ENCODE measurements around the gene COMMD4. TPM values are rescaled to one million over a fixed set of nuclear protein-coding genes. Genes with fewer than 3 reads are reported as not detected.
"Not testable (repeated sequence)": the region's sequence is repeated elsewhere in the genome, so short reads cannot be mapped to it uniquely, and the experiment has no call there.

The COMMD4 gene
- total RNA-seq, 2 experiments from 2014 or later: 10.8 to 12.1 TPM

DNA sequence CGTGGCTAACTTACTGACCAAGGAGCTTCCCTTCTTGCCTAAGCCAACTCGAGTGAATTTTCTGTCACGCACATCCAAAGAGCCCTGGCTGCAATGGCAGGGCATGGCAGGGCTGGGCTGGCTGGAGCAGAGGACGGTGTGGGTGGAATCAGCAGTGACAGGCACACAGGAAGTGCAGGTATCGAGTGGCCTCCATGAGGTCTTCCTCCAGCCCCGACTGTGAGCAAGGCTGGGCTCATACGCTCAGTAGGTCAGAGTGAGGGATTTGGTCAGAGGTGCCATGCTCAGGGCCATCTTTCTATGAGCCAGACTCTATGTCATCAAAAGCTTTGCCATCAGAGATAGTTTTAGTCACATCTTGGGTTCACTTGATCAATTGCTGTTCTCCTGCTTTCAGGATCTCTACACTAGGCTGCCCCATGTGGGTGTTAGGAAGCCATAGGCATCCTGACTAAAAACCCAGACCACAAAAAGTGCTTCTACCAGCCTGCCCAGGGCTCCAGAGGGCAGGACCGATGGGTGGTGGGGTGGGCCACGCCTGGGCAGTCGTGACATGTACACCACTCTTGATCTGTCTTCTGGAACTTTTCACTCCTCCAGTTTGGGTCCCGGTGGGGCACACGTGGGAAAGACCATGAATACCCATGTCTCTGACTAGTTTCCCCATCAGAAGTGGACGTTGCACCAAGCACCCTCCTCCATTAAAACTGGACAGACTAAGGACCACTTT, 22.6 kb upstream of the COMMD4 start:
- ATAC-seq (ENCODE audit: poor library complexity) (no peak), DNase-seq (no peak)
- H3K36me3 ChIP-seq (ENCODE audit: insufficient read depth, low read length): no peaks in the 10 kb centered on the region
- Mint-ChIP-seq H3K27me3 (peaks cover 9% of the 10 kb centered on the region), H3K4me1 (ENCODE audit: low read depth) (no peaks in the 10 kb centered on the region), H3K9me3 (no peaks in the 10 kb centered on the region), H3K4me3 (no peak overlapping the region), H3K36me3 (ENCODE audit: low read depth) (no peaks in the 10 kb centered on the region), H3K27ac (no peak overlapping the region)
- H3K4me1 ChIP-seq (ENCODE audit: insufficient read depth, low read length): no peaks in the 10 kb centered on the region
- H3K27me3 ChIP-seq (ENCODE audit: control insufficient read depth in 1 of 2, insufficient read depth in 2 of 2, low read length in 2 of 2): peaks cover 0 to 2% of the 10 kb centered on the region in 2 experiments
- ChIA-PET POLR2A (no interaction called here), CTCF (no interaction called here)
- no peaks in the 10 kb centered on the region for H3K9me3 ChIP-seq (ENCODE audit: control insufficient read depth in 1 of 2, insufficient read depth in 1 of 2, low read length in 2 of 2)
- no peak overlapping the region for H3K27ac ChIP-seq (ENCODE audit: low read depth in 1 of 2, low read length in 2 of 2)
- TF ChIP-seq, protein P1, sequence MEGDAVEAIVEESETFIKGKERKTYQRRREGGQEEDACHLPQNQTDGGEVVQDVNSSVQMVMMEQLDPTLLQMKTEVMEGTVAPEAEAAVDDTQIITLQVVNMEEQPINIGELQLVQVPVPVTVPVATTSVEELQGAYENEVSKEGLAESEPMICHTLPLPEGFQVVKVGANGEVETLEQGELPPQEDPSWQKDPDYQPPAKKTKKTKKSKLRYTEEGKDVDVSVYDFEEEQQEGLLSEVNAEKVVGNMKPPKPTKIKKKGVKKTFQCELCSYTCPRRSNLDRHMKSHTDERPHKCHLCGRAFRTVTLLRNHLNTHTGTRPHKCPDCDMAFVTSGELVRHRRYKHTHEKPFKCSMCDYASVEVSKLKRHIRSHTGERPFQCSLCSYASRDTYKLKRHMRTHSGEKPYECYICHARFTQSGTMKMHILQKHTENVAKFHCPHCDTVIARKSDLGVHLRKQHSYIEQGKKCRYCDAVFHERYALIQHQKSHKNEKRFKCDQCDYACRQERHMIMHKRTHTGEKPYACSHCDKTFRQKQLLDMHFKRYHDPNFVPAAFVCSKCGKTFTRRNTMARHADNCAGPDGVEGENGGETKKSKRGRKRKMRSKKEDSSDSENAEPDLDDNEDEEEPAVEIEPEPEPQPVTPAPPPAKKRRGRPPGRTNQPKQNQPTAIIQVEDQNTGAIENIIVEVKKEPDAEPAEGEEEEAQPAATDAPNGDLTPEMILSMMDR (IDR thresholded peaks at IDR 0.05): no peak
- intact Hi-C loops (cut with DNase I, micrococcal nuclease): no loop called here
- H3K4me3 ChIP-seq (ENCODE audit: low read length): no peak overlapping the region

DNA sequence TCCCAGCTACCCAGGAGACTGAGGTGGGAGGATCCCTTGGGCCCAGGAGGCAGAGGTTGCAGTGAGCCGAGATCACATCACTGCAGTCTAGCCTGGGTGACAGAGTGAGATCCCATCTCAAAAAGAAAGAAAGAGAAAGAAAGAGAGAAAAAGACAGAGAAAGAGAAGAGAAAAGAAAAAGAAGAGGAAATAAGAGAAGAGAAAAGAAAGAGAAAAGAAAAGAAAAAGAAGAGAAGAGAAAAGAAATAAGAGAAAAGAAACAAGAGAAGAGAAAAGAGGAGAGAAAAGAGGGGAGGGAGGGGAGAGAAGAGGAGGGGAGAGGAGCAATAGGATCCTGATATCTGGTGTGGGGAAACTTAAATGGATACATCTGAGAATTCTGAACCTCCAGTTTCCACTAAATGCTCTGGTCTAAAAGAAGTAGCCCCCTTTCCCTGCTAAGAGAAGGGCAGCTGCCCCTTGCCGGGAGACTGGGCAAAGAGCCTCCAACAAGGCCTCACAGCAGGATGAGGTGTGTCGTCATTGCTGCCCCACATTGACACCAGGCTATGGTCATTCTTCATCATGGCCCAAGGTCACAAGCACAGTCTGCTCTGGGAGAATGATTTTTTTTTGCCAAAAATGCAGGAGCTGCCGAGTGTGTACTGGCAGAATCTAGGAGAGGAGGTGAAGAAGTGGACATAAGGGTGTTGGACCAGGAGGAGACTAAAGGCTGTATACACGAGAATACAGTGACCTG, 21.1 kb upstream of the COMMD4 start:
- ATAC-seq (ENCODE audit: poor library complexity) (no peak), DNase-seq (no peak)
- Histone ChIP-seq H3K27ac (ENCODE audit: low read depth in 1 of 2, low read length in 2 of 2) (no peak overlapping the region), H3K9me3 (ENCODE audit: control insufficient read depth in 1 of 2, insufficient read depth in 1 of 2, low read length in 2 of 2) (no peaks in the 10 kb centered on the region), H3K4me1 (ENCODE audit: insufficient read depth, low read length) (no peaks in the 10 kb centered on the region), H3K4me3 (ENCODE audit: low read length) (no peak overlapping the region), H3K36me3 (ENCODE audit: insufficient read depth, low read length) (no peaks in the 10 kb centered on the region), H3K27me3 (ENCODE audit: control insufficient read depth in 1 of 2, insufficient read depth in 2 of 2, low read length in 2 of 2) (peaks cover 0 to 1% of the 10 kb centered on the region in 2 experiments)
- CTCF ChIA-PET: no interaction called here
- no peaks in the 10 kb centered on the region for H3K9me3 Mint-ChIP-seq
- POLR2A ChIA-PET: no interaction called here
- no peak overlapping the region for H3K4me3 Mint-ChIP-seq
- TF ChIP-seq, protein P1 (IDR thresholded peaks at IDR 0.05): peak; percentile 24
- H3K27me3 Mint-ChIP-seq: no peaks in the 10 kb centered on the region
- no peaks in the 10 kb centered on the region for H3K4me1 Mint-ChIP-seq (ENCODE audit: low read depth)
- H3K36me3 Mint-ChIP-seq (ENCODE audit: low read depth): no peaks in the 10 kb centered on the region
- intact Hi-C loops (cut with DNase I, micrococcal nuclease): no loop called here
- H3K27ac Mint-ChIP-seq: no peak overlapping the region

DNA sequence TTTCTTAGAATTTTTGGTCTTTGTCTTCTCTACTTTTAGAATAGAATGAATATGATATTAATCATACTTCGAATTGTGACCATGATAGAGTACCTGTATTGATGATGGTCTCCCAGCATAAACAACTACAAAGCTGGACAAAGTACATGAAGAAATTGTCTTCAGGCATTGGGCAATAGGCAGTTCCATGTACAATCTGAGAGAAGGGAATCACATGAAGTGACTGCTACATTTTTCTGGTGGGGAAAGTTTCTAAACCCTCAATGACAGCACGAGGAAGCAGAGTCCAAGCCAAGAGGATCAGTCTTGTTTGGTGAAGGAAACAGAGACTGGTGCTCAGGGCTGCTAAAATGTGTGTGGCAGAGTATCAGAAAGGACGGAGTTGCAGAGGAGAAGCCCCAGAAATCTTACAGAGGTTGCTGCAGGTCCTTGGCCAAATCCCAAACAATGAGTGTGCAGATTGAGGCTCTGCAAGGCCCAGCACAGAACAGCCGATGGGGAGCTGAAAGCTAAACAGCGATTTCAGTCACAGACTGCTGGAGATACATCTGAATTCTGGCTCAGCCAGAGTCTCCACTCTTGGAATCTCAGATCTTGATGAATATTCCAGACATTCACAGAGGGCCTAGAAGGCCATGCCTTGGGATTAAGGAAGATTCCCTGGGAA, 16.5 kb upstream of the COMMD4 start:
- H3K27me3 Mint-ChIP-seq, CTCF ChIA-PET, H3K27ac Mint-ChIP-seq: not testable (repeated sequence)

More for the DNA sequence above, 16.5 kb upstream of the COMMD4 start:
- H3K4me1 Mint-ChIP-seq (ENCODE audit: low read depth); H3K36me3 Mint-ChIP-seq (ENCODE audit: low read depth); H3K27ac ChIP-seq (ENCODE audit: low read depth in 1 of 2, low read length in 2 of 2); DNase-seq; H3K9me3 ChIP-seq (ENCODE audit: control insufficient read depth in 1 of 2, insufficient read depth in 1 of 2, low read length in 2 of 2); H3K9me3 Mint-ChIP-seq; H3K4me1 ChIP-seq (ENCODE audit: insufficient read depth, low read length); H3K4me3 Mint-ChIP-seq; H3K4me3 ChIP-seq (ENCODE audit: low read length); POLR2A ChIA-PET; intact Hi-C loops (cut with DNase I, micrococcal nuclease); H3K36me3 ChIP-seq (ENCODE audit: insufficient read depth, low read length); H3K27me3 ChIP-seq (ENCODE audit: control insufficient read depth in 1 of 2, insufficient read depth in 2 of 2, low read length in 2 of 2); ATAC-seq (ENCODE audit: poor library complexity): not testable (repeated sequence)

All from CD4-positive, alpha-beta T cell (primary cell).